Activated CD8-positive, alpha-beta memory T cell treated with anti-CD3 and anti-CD28 coated beads, Interleukin-2, amount 50 U/mL, for 48 hours (primary cell): ENCODE results near the gene GCGR.
A peak's percentile ranks its signal among the peaks of the same experiment; 100 is the strongest.

Source experiments
- DNase-seq: peaks from one replicate; pipeline ENCODE4 v3.0.0-alpha.2; 2020

Gene GCGR

GRCh38 chr17:81852237-81852636, 48.3 kb downstream of the GCGR start:
- DNase-seq = no peak

DNA sequence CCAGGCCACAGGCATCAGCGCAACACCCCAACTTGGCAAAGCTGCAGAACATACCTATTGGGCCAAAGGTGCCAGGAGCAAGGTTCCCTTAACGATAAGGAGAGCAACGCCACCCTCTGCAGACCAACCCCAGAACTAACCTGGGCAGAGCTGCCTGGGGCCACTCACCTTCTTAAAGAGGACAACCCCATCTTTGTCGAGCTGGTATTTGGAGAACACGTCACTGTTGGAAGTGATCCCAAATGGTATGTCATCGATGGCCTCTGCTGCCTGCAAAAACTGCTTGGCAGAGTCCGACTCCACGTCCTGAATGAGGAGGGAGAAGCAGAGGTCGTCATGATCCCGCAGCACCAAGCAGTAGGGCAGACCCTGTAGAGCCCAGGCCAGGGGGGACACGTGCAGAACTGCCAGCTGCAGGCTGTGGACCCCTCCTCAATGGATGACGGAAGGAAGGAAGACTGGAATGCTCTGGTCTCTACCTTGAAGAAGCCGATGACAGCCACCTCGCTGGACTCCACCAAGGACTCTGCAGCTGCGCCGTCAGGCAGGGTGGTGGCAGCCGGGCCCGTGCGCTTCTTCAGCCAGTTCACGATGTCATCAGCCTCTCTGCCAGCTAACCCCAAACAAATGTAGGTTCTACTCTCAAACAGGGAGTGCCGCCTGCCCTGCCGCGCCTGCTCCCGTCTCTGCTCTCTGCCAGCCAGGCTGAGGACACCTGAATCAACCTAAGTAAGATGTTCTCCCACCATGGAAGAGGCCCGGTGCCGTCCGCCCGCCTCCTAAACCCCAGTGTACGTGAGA, 51.2 kb downstream of the GCGR start:
- no peak for DNase-seq

DNA sequence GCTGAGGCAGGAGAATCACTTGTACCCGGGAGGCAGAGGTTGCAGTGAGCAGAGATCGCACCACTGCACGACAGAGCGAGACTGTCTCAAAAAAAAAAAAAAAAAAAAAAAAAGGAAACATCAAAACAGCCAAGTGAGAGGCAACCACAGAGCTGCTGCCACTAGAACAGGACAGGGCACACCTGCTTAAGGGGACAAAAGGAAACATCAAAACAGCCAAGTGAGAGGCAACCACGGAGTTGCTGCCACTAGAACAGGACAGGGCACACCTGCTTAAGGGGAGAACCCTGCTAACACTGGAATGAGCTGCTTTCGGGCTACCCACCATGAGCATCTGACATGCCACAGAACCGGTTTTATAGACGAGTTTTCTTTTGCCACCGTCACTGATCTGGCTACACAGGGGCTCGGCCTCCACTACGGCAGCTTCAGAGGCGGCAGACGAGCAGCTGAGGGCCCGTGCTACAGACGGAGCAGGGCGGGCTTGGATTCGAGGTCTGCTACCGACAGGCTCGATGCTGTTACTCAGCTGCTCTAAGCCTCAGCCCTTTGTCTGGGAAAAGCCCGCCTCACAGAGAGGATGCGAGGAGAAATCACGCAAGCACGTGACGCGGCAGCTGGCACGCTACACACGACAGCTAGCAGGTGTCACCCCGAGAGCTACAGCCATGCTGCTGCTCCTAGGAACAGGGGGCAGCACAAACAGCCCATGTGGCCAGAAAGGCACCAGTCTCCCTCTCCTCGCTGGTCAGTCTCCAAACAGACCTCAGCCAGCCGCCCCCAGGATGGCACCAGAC, 54.4 kb downstream of the GCGR start:
- no peak for DNase-seq

DNA sequence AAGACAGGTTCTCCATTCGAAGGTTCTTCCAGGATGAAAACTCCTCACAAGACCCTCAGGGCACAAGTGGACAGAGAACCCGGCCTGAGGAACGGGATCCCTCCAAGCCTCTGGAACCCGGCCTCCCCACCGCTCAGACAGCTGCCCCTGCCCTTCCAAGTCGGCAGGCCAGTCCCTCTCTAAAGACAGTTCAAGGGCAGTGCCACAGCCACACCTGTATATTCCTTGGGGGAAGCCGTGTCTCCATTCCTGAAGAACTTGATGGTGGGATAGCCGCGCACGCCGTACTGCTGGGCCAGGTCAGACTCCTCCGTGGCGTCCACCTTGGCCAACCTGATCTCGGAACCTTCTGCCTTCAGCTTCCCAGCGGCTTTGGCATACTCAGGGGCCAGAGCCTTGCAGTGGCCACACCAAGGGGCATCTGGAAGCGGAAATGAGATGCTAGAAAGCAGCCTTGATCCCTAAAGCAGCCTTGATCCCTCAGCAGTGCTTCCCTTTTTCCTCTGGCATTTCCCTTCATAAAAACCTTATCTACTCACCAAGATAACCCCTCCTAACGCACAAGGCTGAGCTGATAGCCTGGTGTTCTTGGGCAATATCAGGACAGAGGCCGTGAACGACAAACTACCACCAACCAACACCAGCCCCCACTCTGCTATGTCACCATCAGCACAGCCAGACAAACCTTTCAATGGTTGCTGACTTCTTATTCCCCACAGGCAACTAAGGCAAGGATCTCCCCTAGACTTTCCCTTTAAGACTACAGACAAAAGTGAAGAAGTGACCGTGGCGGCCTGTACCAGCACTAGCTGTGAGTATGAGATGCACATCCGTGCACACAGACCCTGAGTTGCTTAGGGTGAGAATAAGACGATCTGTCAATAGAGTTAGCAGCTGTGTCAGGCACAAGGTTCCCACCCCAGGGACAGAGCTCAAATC, 55.3 kb downstream of the GCGR start:
- DNase-seq = no peak

- DNase-seq = peak; percentile 97
Observed at GRCh38 chr17:81859906-81860755, 56.2 kb downstream of the GCGR start, which contains the start of gene P4HB. Gene P4HB (minus strand): TSS chr17:81860535. CDS start chr17:81860471, 64 bp downstream.

DNA sequence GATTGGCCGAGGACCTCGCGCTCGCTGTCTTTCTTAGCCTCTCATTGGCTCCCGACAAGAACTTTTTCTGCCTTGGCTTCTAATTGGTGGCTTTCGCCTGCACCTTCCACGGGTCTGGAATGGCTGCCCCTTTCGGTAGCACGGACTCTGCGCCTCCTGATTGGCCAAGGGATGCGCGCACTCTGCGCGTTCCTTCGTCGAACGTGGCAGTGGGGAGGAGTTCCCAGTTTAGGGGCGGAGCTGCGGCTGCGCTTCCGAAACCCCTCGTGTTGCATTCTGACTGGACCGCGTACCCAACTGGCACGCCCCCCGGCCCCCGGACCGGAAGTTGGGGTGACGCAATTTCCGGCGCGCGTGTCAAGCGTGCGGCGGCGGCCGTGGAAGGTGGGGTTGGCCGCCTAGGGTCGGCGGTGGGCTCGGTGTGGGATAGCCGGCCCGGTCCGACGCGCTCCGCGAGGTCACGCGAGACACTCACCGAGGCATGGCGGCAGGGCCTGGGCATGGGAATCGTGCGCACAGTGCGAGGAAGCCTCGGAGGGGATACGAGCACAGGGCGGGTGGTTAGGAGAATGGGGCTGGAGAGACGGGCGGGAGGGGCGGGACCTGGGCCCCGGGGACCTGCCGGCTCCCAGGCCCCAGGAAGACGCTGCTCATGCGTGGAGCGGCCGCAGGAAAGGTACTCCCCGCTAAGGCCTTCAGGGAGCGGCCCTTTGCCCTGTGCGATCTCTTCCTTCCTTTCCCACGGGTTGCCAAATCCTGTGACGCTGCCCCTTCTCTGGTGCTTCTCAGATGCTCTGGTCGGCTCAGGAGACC, 57.0 kb downstream of the GCGR start:
- peak; percentile 100 for DNase-seq

- DNase-seq = no peak
Observed at GRCh38 chr17:81863123-81863675, 59.2 kb downstream of the GCGR start.
